Tibial nerve (tissue), 4 donors: ENCODE results near the gene PDGFRA. TPM values are rescaled to one million over a fixed set of nuclear protein-coding genes. Genes with fewer than 3 reads are reported as not detected.
A peak's percentile ranks its signal among the peaks of the same experiment; 100 is the strongest.

Experiments
- DNase-seq, 2 donors: peaks; one replicate each; pipeline ENCODE4 v3.0.0-alpha.2; 2019; ENCODE audit warnings: low spot score in 2 of 2
- H3K27ac ChIP-seq, 4 donors: fragments of 200-600 bp; sonication (generic) in 3 of 4; one replicate each; pipeline ENCODE4 v1.5.1; 2017 to 2019; ENCODE audit warnings: mild to moderate bottlenecking in 1 of 4
- H3K27me3 ChIP-seq, 2 donors: fragments of 200-600 bp; sonication (generic) in 1 of 2; one replicate each; pipeline versions ENCODE4 v1.5.1 to v1.6.0; 2017 to 2019
- H3K36me3 ChIP-seq, 3 donors: fragments of 200-600 bp; sonication (generic); one replicate each; pipeline ENCODE4 v1.5.1; 2018 to 2019
- H3K4me1 ChIP-seq, 4 donors: fragments of 200-600 bp; sonication (generic) in 3 of 4; one replicate each; pipeline ENCODE4 v1.5.1; 2017 to 2019
- H3K4me3 ChIP-seq, 4 donors: fragments of 200-600 bp; sonication (generic) in 3 of 4; one replicate each; pipeline ENCODE4 v1.5.1; 2017 to 2019; ENCODE audit warnings: mild to moderate bottlenecking in 1 of 4, moderate library complexity in 1 of 4
- H3K9me3 ChIP-seq, 4 donors: fragments of 200-600 bp; sonication (generic) in 3 of 4; one replicate each; pipeline ENCODE4 v1.5.1; 2017 to 2019
- CTCF ChIP-seq, 5 experiments: fragments of 200-600 bp in 3 of 5; fragments of 450-650 bp in 2 of 5; sonication (generic) in 3 of 5; IDR thresholded peaks; one replicate each; pipeline ENCODE4 v1.5.1; 2016 to 2019; ENCODE audit warnings: antibody characterized with exemption in 5 of 5, mild to moderate bottlenecking in 3 of 5, moderate library complexity in 2 of 5
- EP300 ChIP-seq, 2 donors: sonication (generic); formaldehyde crosslinking; IDR thresholded peaks; one replicate each; pipeline ENCODE4 v1.6.1; 2017; ENCODE audit warnings: antibody characterized with exemption in 2 of 2, mild to moderate bottlenecking in 1 of 2
- POLR2A ChIP-seq, 2 donors: fragments of 450-650 bp; IDR thresholded peaks; one replicate each; pipeline ENCODE4 v1.6.1; 2017; ENCODE audit warnings: antibody characterized with exemption in 2 of 2, mild to moderate bottlenecking in 2 of 2, moderate library complexity in 2 of 2
- WGBS, 2 donors: methylation state at CpG; one replicate each; pipeline ENCODE4 v1.1.5; 2018; 5-methylcytosine and 5-hydroxymethylcytosine counted together
- total RNA-seq, 4 donors: library from RNA; depleted of rRNA; stranded (reverse); fragments of >200 nt; gene quantifications; one replicate each; pipeline ENCODE4 v1.1.0, GENCODE V29; 2016

PDGFRA gene
- total RNA-seq, 4 donors from 2014 or later = 80.4 to 103 (median 89.4) TPM

DNA sequence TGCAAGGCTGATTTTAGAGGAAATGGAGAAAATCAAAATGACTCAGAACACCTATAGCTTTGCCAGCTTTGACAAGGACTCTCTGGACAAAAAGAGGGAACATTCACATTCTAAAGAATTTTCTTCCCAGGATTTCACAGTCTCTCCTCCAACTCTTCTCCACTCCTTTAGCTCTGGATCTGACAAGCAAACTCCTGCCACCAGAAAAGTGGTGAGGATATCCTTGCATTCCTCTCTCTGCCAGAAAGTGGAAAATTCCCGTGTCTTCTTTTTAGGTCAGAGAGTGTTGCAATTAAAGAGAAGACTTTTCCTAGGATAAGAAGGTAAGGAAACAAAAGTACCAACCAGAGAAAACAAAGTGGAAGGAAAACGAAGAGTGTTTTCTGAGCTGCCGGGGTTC lies 16.1 kb upstream of the PDGFRA start:
- WGBS, 2 donors = 60 to 64% methylated on average over 3 of the region's 3 CpGs

DNA sequence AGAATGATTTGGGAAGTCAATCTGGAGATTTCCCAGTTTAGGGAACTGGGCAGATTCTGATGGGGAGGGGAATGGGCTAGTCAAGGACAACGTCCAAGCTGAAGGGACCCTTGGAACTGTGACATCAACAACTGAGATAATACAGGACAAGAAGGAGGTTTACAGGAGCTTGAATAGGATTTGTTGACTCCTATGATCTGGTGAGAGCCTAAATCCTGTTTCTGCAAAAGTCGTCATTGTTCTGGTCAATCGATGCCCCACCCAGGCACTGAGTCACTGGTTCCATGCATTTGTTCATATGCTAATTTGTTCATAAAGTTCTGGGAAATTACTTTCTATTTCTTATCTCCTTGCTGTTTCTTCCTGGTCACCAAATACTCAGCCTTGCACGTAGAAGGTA lies 15.3 kb upstream of the PDGFRA start:
- WGBS, 2 donors = 31 to 54% methylated on average over 4 of the region's 4 CpGs
- peaks cover 0 to 8% of the 10 kb centered on the region in 2 donors for H3K27me3 ChIP-seq
- TF ChIP-seq POLR2A (IDR thresholded peaks at IDR 0.05) (no peak), EP300 (IDR thresholded peaks at IDR 0.05) (peak in 1 of 2 donors; percentile 19)
- no peak overlapping the region for H3K4me3 ChIP-seq
- H3K4me1 ChIP-seq = peaks cover 0 to 25% (median 3%) of the 10 kb centered on the region in 4 donors
- H3K36me3 ChIP-seq = no peaks in the 10 kb centered on the region
- H3K9me3 ChIP-seq = no peaks in the 10 kb centered on the region
- no peak for DNase-seq
- H3K27ac ChIP-seq = peak overlapping the region in 1 of 4 donors; percentile 37

More for the DNA sequence above, 16.1 kb upstream of the PDGFRA start:
- no peak for DNase-seq
- Histone ChIP-seq H3K4me1 (peaks cover 0 to 23% (median 3%) of the 10 kb centered on the region in 4 donors), H3K4me3 (no peak overlapping the region), H3K27ac (peak overlapping the region in 1 of 4 donors; percentile 37), H3K36me3 (no peaks in the 10 kb centered on the region), H3K27me3 (peaks cover 0 to under 1% of the 10 kb centered on the region in 2 donors), H3K9me3 (no peaks in the 10 kb centered on the region)
- TF ChIP-seq CTCF (IDR thresholded peaks at IDR 0.05) = no peak
- no peak for TF ChIP-seq EP300 (IDR thresholded peaks at IDR 0.05)
- no peak for TF ChIP-seq POLR2A (IDR thresholded peaks at IDR 0.05)

DNA sequence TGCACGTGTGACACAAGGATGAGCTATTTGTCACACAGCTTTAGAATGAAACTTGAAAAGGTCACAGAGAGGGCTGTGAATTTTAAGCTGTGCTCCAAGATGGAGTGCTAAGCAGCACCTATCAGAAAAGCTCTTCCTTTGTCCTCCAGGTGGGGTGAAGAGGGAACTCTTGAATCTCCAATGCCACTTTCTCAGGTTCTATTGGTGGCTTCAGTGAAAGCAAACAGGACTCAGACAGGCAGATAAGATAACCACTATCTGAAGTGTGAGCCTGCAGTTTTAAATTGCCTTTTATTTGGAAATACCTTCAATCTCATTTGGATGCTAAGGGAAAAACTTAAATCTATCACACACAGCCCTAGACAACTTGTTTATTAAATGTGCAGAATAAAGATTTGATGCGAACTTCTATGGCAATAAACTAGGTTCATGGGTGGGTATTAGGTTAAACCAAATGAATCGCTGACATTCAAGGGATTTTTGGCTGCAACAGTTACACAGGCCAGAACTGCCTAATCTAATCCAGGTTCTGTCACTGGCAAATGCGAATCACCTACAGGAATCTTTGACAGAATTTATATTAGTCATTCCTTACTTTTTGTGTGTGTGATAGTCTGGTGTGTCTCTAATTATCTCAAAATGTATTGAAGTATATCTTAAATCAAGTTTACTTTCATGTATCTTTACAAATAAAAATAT lies 13.6 kb upstream of the PDGFRA start:
- no peaks in the 10 kb centered on the region for H3K36me3 ChIP-seq
- peaks cover 0 to 14% of the 10 kb centered on the region in 2 donors for H3K27me3 ChIP-seq
- TF ChIP-seq CTCF (IDR thresholded peaks at IDR 0.05) (no peak), POLR2A (IDR thresholded peaks at IDR 0.05) (no peak), EP300 (IDR thresholded peaks at IDR 0.05) (no peak)
- 78 to 79% methylated on average over 4 of the region's 4 CpGs for WGBS, 2 donors
- H3K9me3 ChIP-seq = no peaks in the 10 kb centered on the region
- DNase-seq = no peak
- H3K27ac ChIP-seq = no peak overlapping the region
- no peak overlapping the region for H3K4me3 ChIP-seq
- H3K4me1 ChIP-seq = peaks cover 0 to 25% (median 3%) of the 10 kb centered on the region in 4 donors

GRCh38 chr4:54217642-54218495 lies 11.2 kb upstream of the PDGFRA start:
- DNase-seq = peak; percentile 79 to 92
- H3K27ac ChIP-seq = peak overlapping the region in 1 of 4 donors; percentile 55

More at GRCh38 chr4:54217642-54218495, 11.2 kb upstream of the PDGFRA start:
- peaks cover 0 to 24% (median 3%) of the 10 kb centered on the region in 4 donors for H3K4me1 ChIP-seq
- peaks cover 0 to 14% of the 10 kb centered on the region in 2 donors for H3K27me3 ChIP-seq
- no peaks in the 10 kb centered on the region for H3K9me3 ChIP-seq
- no peaks in the 10 kb centered on the region for H3K36me3 ChIP-seq
- WGBS, 2 donors = 1 to 2% methylated on average over 17 to 23 of the region's 23 CpGs
- peak overlapping the region; percentile 11 to 47 (median 21) for H3K4me3 ChIP-seq
- TF ChIP-seq EP300 (IDR thresholded peaks at IDR 0.05) (peak in 1 of 2 donors; percentile 66), POLR2A (IDR thresholded peaks at IDR 0.05) (no peak), CTCF (IDR thresholded peaks at IDR 0.05) (peak; percentile 79 to 92 (median 88))
